MM.1S (cell line): ENCODE results near the gene SPANXN1.
"Not testable (repeated sequence)": the region's sequence is repeated elsewhere in the genome, so short reads cannot be mapped to it uniquely, and the experiment has no call there.

Experiments
- DNase-seq: peaks from one replicate; pipeline ENCODE4 v3.0.0-alpha.2; 2015
- H2AFZ ChIP-seq: fragments of 300-600 bp; sonication (generic); 2 replicates; pipeline ENCODE4 v1.6.0; 2016; ENCODE audit warnings: antibody characterized with exemption, low read length
- H3F3A ChIP-seq: fragments of 300-600 bp; sonication (generic); 2 replicates; pipeline ENCODE4 v1.6.1; 2016; ENCODE audit warnings: mild to moderate bottlenecking, antibody characterized with exemption, low read length, moderate library complexity, mixed read lengths; ENCODE audit not compliant: insufficient read depth
- H3K27ac ChIP-seq: fragments of 300-600 bp; sonication (generic); 2 replicates; pipeline ENCODE4 v1.5.1; 2016; ENCODE audit warnings: mild to moderate bottlenecking, low read length
- H3K27me3 ChIP-seq: fragments of 300-600 bp; sonication (generic); replicated peaks from 2 replicates; pipeline ENCODE4 v1.6.0; 2016; ENCODE audit warnings: low read length; ENCODE audit not compliant: insufficient read depth
- H3K36me3 ChIP-seq: fragments of 300-600 bp; sonication (generic); replicated peaks from 2 replicates; pipeline ENCODE4 v1.6.1; 2016; ENCODE audit warnings: mild to moderate bottlenecking, low read length, mixed read lengths; ENCODE audit not compliant: insufficient read depth
- H3K4me1 ChIP-seq: fragments of 300-600 bp; sonication (generic); 2 replicates; pipeline ENCODE4 v1.6.1; 2016; ENCODE audit warnings: low read length, mixed read lengths
- H3K4me2 ChIP-seq: fragments of 300-600 bp; sonication (generic); 2 replicates; pipeline ENCODE4 v1.6.0; 2016; ENCODE audit warnings: low read depth, low read length
- H3K4me3 ChIP-seq: fragments of 300-600 bp; sonication (generic); 2 replicates; pipeline ENCODE4 v1.5.1; 2016; ENCODE audit warnings: low read length, mixed read lengths
- H3K79me2 ChIP-seq: fragments of 300-600 bp; sonication (generic); 2 replicates; pipeline ENCODE4 v1.6.1; 2016; ENCODE audit warnings: mixed run types, low read length, mixed read lengths
- H3K9ac ChIP-seq: fragments of 300-600 bp; sonication (generic); 2 replicates; pipeline ENCODE4 v1.6.1; 2016; ENCODE audit warnings: low read length, mixed read lengths
- H3K9me2 ChIP-seq: fragments of 300-600 bp; sonication (generic); replicated peaks from 2 replicates; pipeline ENCODE4 v1.6.1; 2016; ENCODE audit warnings: mild to moderate bottlenecking, low read length, mixed read lengths; ENCODE audit not compliant: insufficient read depth
- H3K9me3 ChIP-seq: fragments of 300-600 bp; sonication (generic); replicated peaks from 2 replicates; pipeline ENCODE4 v1.6.1; 2016; ENCODE audit warnings: mild to moderate bottlenecking, low read length, mixed read lengths; ENCODE audit not compliant: insufficient read depth
- H4K20me1 ChIP-seq: fragments of 300-600 bp; sonication (generic); 2 replicates; pipeline ENCODE4 v1.6.1; 2016; ENCODE audit warnings: mild to moderate bottlenecking, low read length, moderate library complexity, mixed read lengths; ENCODE audit not compliant: insufficient read depth
- EZH2 ChIP-seq: fragments of 300-600 bp; sonication (generic); optimal IDR thresholded peaks from 2 replicates; pipeline ENCODE3; 2017; ENCODE audit warnings: low read depth, mild to moderate bottlenecking, antibody characterized with exemption, low read length, mixed read lengths
- EZH2phosphoT487 ChIP-seq: fragments of 300-600 bp; sonication (generic); IDR thresholded peaks from 2 replicates; pipeline ENCODE4 v1.6.1; 2018; ENCODE audit warnings: antibody characterized with exemption, low read length
- TF ChIP-seq, protein P1 (sequence below): fragments of 300-600 bp; sonication (generic); IDR thresholded peaks from 2 replicates; pipeline ENCODE4 v1.5.1; 2016; ENCODE audit warnings: antibody characterized with exemption, low read length, mixed read lengths

The SPANXN1 gene, protein sequence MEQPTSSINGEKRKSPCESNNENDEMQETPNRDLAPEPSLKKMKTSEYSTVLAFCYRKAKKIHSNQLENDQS

DNA sequence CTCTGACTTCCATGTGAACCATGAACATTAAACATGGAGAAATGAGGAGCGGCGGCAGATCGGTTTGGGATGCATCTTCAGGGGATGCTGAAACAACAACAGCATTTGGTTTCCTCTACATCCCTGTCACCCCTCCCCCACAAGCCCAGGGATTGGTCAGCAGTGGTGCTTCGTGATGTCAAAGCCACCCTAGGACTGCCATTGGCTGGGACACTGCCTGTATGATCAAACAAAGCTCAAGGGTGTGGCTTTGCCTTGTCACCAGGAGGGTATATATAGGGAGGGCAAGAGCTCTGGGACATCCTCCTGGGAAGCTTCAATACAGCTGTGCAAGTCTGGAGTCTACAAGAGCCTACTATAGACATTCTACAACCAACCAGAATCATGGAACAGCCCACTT lies at the start of gene SPANXN1:
Gene SPANXN1, plus strand, starts transcription at position 301 of the 400 bp plus-strand sequence. Its CDS starts 84 bp downstream, at position 385.
- H4K20me1 ChIP-seq, H3K9me2 ChIP-seq, H3K4me1 ChIP-seq, H3K36me3 ChIP-seq, H3K4me3 ChIP-seq, H3K9ac ChIP-seq, H3K27me3 ChIP-seq, H3K27ac ChIP-seq, DNase-seq, H3K79me2 ChIP-seq, H2AFZ ChIP-seq, H3K4me2 ChIP-seq, H3F3A ChIP-seq, H3K9me3 ChIP-seq: not testable (repeated sequence)

DNA sequence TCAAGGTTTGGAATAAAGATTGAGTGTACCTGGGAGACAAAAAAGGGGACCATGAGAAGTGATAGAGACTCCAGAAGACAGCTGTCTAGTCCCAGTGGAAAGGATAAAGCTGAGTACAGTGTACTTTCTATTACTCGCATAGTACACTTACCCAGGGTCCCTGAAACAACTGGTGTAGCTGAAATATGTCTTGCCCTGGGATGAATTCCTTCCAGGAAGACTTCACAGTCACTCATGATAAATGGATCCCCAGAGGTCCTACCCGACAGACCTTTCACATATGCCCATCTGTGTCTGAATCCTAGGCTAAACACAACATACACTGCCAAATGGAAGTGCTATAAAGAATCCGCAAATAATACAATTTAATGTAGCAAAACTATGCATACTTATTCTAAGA lies 48.2 kb upstream of the SPANXN1 start:
- Histone ChIP-seq H4K20me1 (no peaks in the 10 kb centered on the region), H3K27me3 (no peaks in the 10 kb centered on the region), H3K27ac (no peak overlapping the region), H3K9ac (no peak overlapping the region), H3K4me1 (no peaks in the 10 kb centered on the region), H3K4me2 (no peak overlapping the region), H3K9me2 (no peaks in the 10 kb centered on the region), H3K36me3 (no peaks in the 10 kb centered on the region), H2AFZ (no peak overlapping the region), H3K4me3 (no peak overlapping the region), H3K9me3 (no peaks in the 10 kb centered on the region), H3F3A (no peaks in the 10 kb centered on the region), H3K79me2 (no peaks in the 10 kb centered on the region)
- DNase-seq = no peak
- TF ChIP-seq EZH2 (no peak), EZH2phosphoT487 (no peak)
- TF ChIP-seq, protein P1, sequence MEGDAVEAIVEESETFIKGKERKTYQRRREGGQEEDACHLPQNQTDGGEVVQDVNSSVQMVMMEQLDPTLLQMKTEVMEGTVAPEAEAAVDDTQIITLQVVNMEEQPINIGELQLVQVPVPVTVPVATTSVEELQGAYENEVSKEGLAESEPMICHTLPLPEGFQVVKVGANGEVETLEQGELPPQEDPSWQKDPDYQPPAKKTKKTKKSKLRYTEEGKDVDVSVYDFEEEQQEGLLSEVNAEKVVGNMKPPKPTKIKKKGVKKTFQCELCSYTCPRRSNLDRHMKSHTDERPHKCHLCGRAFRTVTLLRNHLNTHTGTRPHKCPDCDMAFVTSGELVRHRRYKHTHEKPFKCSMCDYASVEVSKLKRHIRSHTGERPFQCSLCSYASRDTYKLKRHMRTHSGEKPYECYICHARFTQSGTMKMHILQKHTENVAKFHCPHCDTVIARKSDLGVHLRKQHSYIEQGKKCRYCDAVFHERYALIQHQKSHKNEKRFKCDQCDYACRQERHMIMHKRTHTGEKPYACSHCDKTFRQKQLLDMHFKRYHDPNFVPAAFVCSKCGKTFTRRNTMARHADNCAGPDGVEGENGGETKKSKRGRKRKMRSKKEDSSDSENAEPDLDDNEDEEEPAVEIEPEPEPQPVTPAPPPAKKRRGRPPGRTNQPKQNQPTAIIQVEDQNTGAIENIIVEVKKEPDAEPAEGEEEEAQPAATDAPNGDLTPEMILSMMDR = no peak

DNA sequence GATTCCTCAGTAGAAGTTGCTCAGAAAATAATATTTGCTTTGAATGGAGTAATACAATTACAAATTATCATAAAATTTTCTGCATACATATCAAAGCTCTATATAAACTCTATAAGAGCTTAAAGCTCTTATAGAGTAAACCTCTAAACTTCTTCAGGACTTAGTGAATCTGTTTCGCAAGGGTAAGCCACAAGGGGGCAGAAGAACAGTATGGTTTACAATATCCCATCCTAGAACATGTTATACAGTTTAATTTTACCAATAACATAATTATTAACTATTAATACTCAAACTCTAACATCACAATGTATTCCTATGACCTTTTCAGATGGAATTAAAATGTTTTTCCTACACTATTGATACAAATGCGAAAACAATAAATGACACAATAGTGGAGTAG lies 33.8 kb upstream of the SPANXN1 start:
- Histone ChIP-seq H3K4me2 (no peak overlapping the region), H2AFZ (no peak overlapping the region), H3K4me1 (no peaks in the 10 kb centered on the region), H3K9me3 (no peaks in the 10 kb centered on the region), H3F3A (no peaks in the 10 kb centered on the region), H3K36me3 (no peaks in the 10 kb centered on the region), H3K9ac (no peak overlapping the region), H3K27me3 (no peaks in the 10 kb centered on the region), H3K4me3 (no peak overlapping the region), H4K20me1 (no peaks in the 10 kb centered on the region), H3K9me2 (no peaks in the 10 kb centered on the region), H3K79me2 (no peaks in the 10 kb centered on the region), H3K27ac (no peak overlapping the region)
- no peak for TF ChIP-seq EZH2
- TF ChIP-seq, protein P1 = peak; percentile 51
- DNase-seq = peak; percentile 44

DNA sequence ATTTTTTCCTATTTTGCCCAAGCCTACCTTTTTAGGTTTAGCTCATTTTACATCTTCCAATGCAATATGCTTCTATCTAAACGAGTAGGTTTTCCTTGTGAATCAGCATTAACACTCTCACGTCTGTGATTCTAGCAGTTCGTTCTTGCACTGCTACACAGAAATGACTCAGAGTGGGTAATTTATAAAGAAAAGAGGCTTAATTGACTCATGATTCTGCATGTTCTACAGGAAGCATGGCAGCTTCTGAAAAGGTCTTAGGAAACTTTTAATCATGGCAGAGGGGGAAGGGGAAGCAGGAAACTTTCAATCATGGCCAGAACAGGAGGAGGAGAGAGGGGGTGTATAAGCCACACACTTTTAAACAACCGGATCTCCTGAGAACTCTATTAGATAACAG lies 44.9 kb downstream of the SPANXN1 start:
- no peaks in the 10 kb centered on the region for H3K9me3 ChIP-seq
- H3F3A ChIP-seq = no peaks in the 10 kb centered on the region
- no peaks in the 10 kb centered on the region for H3K9me2 ChIP-seq
- no peak for DNase-seq
- H3K4me2 ChIP-seq = no peak overlapping the region
- H3K27me3 ChIP-seq = no peaks in the 10 kb centered on the region
- H3K4me3 ChIP-seq = no peak overlapping the region
- H2AFZ ChIP-seq = no peak overlapping the region
- H3K9ac ChIP-seq = no peak overlapping the region
- H4K20me1 ChIP-seq = no peaks in the 10 kb centered on the region
- no peaks in the 10 kb centered on the region for H3K4me1 ChIP-seq
- TF ChIP-seq EZH2 (no peak), EZH2phosphoT487 (no peak)
- TF ChIP-seq, protein P1 = no peak
- H3K36me3 ChIP-seq = no peaks in the 10 kb centered on the region
- no peak overlapping the region for H3K27ac ChIP-seq
- H3K79me2 ChIP-seq = no peaks in the 10 kb centered on the region
